ENCODE data around the gene TBC1D2. TPM values are rescaled to one million over a fixed set of nuclear protein-coding genes. Genes with fewer than 3 reads are reported as not detected.

The TBC1D2 gene
- total RNA-seq, 1 donor from 2014 or later: 5.7 TPM

- DNase-seq (ENCODE audit: low read depth, low spot score): no peak
Observed at GRCh38 chr9:98172604-98173003, 82.8 kb downstream of the TBC1D2 start.

- no peak for DNase-seq (ENCODE audit: low read depth, low spot score)
Observed at GRCh38 chr9:98171176-98171925, 84.1 kb downstream of the TBC1D2 start.

GRCh38 chr9:98168941-98169488 is 86.4 kb downstream of the TBC1D2 start:
- DNase-seq (ENCODE audit: low read depth, low spot score): no peak

GRCh38 chr9:98168153-98168780 is 87.2 kb downstream of the TBC1D2 start:
- DNase-seq (ENCODE audit: low read depth, low spot score): no peak

- no peak for DNase-seq (ENCODE audit: low read depth, low spot score)
Observed at GRCh38 chr9:98164912-98165311, 90.5 kb downstream of the TBC1D2 start.

- no peak for DNase-seq (ENCODE audit: low read depth, low spot score)
Observed at GRCh38 chr9:98162613-98163012, 92.8 kb downstream of the TBC1D2 start.

GRCh38 chr9:98161851-98162250 is 93.6 kb downstream of the TBC1D2 start:
- DNase-seq (ENCODE audit: low read depth, low spot score): no peak

GRCh38 chr9:98159790-98160189 is 95.7 kb downstream of the TBC1D2 start:
- DNase-seq (ENCODE audit: low read depth, low spot score): no peak

- DNase-seq (ENCODE audit: low read depth, low spot score): no peak
Observed at GRCh38 chr9:98159301-98159700, 96.1 kb downstream of the TBC1D2 start.

- no peak for DNase-seq (ENCODE audit: low read depth, low spot score)
Observed at GRCh38 chr9:98158071-98158831, 97.2 kb downstream of the TBC1D2 start.

GRCh38 chr9:98157372-98157771 is 98.1 kb downstream of the TBC1D2 start:
- no peak for DNase-seq (ENCODE audit: low read depth, low spot score)

- DNase-seq (ENCODE audit: low read depth, low spot score): no peak
Observed at GRCh38 chr9:98154678-98155077, 100.8 kb downstream of the TBC1D2 start.

GRCh38 chr9:98152526-98152925 is 102.9 kb downstream of the TBC1D2 start:
- DNase-seq (ENCODE audit: low read depth, low spot score): no peak

GRCh38 chr9:98150721-98151120 is 104.7 kb downstream of the TBC1D2 start:
- no peak for DNase-seq (ENCODE audit: low read depth, low spot score)

- no peak for DNase-seq (ENCODE audit: low read depth, low spot score)
Observed at GRCh38 chr9:98150164-98150563, 105.3 kb downstream of the TBC1D2 start.

GRCh38 chr9:98149422-98149821 is 106.0 kb downstream of the TBC1D2 start:
- DNase-seq (ENCODE audit: low read depth, low spot score): no peak

Other genes with a start within 250 kb of the TBC1D2 start
- 133 and 141 TPM in 2 replicates for gene NANS, start 198.9 kb downstream of the TBC1D2 start, total RNA-seq
- 3.4 and 9.1 TPM in 2 replicates for gene TRIM14, start 136.4 kb downstream of the TBC1D2 start, total RNA-seq
- gene CORO2A, start 63.0 kb downstream of the TBC1D2 start, total RNA-seq: 0.26 and 0.49 TPM in 2 replicates